Activated T-helper 17 cell treated with anti-CD3 and anti-CD28 coated beads, Interleukin-2, amount 50 U/mL, for 72 hours (primary cell): Measurements from ENCODE around the gene PLD1. TPM values are rescaled to one million over a fixed set of nuclear protein-coding genes. Genes with fewer than 3 reads are reported as not detected.

Experiments
- ATAC-seq: fragments of 150-1000 bp; cut with Tn5 transposase; replicated peaks from 2 replicates; pipeline ENCODE4 v1.10.0; 2021; ENCODE audit warnings: mild to moderate bottlenecking, moderate library complexity
- H3K27ac Mint-ChIP-seq: one replicate; pipeline ENCODE4 v1.8.0; 2022; ENCODE audit warnings: mixed read lengths
- H3K27me3 Mint-ChIP-seq: one replicate; pipeline ENCODE4 v1.8.0; 2022; ENCODE audit warnings: mixed read lengths
- H3K36me3 Mint-ChIP-seq: one replicate; pipeline ENCODE4 v1.8.0; 2022; ENCODE audit warnings: low read depth, mild to moderate bottlenecking, mixed read lengths
- H3K4me1 Mint-ChIP-seq: one replicate; pipeline ENCODE4 v1.8.0; 2022; ENCODE audit warnings: mixed read lengths
- H3K4me3 Mint-ChIP-seq: one replicate; pipeline ENCODE4 v1.8.0; 2022; ENCODE audit warnings: mild to moderate bottlenecking, mixed read lengths
- H3K9me3 Mint-ChIP-seq: one replicate; pipeline ENCODE4 v1.8.0; 2022; ENCODE audit warnings: mixed read lengths
- total RNA-seq, 2 donors: library from RNA; stranded (reverse); gene quantifications; one replicate each; pipeline ENCODE4 v1.2.3, GENCODE V29; 2022

The PLD1 gene
- total RNA-seq, 2 donors from 2014 or later: 2.5 to 10.6 TPM

GRCh38 chr3:171830518-171830875 is 20.2 kb upstream of the PLD1 start:
- H3K36me3 Mint-ChIP-seq: no peaks in the 10 kb centered on the region
- H3K27me3 Mint-ChIP-seq: no peaks in the 10 kb centered on the region
- H3K4me1 Mint-ChIP-seq: peaks cover 15% of the 10 kb centered on the region
- ATAC-seq: no peak
- H3K4me3 Mint-ChIP-seq: no peak overlapping the region
- H3K9me3 Mint-ChIP-seq: no peaks in the 10 kb centered on the region
- no peak overlapping the region for H3K27ac Mint-ChIP-seq

GRCh38 chr3:171829841-171830517 is 19.7 kb upstream of the PLD1 start:
- no peak overlapping the region for H3K4me3 Mint-ChIP-seq
- ATAC-seq: no peak
- H3K36me3 Mint-ChIP-seq: no peaks in the 10 kb centered on the region
- H3K27ac Mint-ChIP-seq: no peak overlapping the region
- no peaks in the 10 kb centered on the region for H3K9me3 Mint-ChIP-seq
- H3K4me1 Mint-ChIP-seq: peaks cover 15% of the 10 kb centered on the region
- H3K27me3 Mint-ChIP-seq: no peaks in the 10 kb centered on the region

GRCh38 chr3:171828902-171829770 is 18.9 kb upstream of the PLD1 start:
- no peak overlapping the region for H3K27ac Mint-ChIP-seq
- no peak for ATAC-seq
- peaks cover 15% of the 10 kb centered on the region for H3K4me1 Mint-ChIP-seq
- H3K9me3 Mint-ChIP-seq: no peaks in the 10 kb centered on the region
- H3K4me3 Mint-ChIP-seq: no peak overlapping the region
- no peaks in the 10 kb centered on the region for H3K27me3 Mint-ChIP-seq
- no peaks in the 10 kb centered on the region for H3K36me3 Mint-ChIP-seq

GRCh38 chr3:171827836-171828458 is 17.7 kb upstream of the PLD1 start:
- Mint-ChIP-seq H3K4me3 (peak overlapping the region; percentile 71), H3K27me3 (no peaks in the 10 kb centered on the region), H3K9me3 (no peaks in the 10 kb centered on the region), H3K4me1 (peaks cover 15% of the 10 kb centered on the region), H3K36me3 (no peaks in the 10 kb centered on the region), H3K27ac (peak overlapping the region; percentile 65)
- ATAC-seq: peak; percentile 94

- no peaks in the 10 kb centered on the region for H3K27me3 Mint-ChIP-seq
- no peak for ATAC-seq
- H3K4me1 Mint-ChIP-seq: peaks cover 15% of the 10 kb centered on the region
- H3K4me3 Mint-ChIP-seq: peak overlapping the region; percentile 71
- no peaks in the 10 kb centered on the region for H3K36me3 Mint-ChIP-seq
- H3K9me3 Mint-ChIP-seq: no peaks in the 10 kb centered on the region
- H3K27ac Mint-ChIP-seq: peak overlapping the region; percentile 65
Measured at GRCh38 chr3:171827385-171827784, 17.1 kb upstream of the PLD1 start.

GRCh38 chr3:171825222-171825828 is 15.0 kb upstream of the PLD1 start:
- no peak for ATAC-seq
- no peaks in the 10 kb centered on the region for H3K27me3 Mint-ChIP-seq
- no peaks in the 10 kb centered on the region for H3K9me3 Mint-ChIP-seq
- H3K4me3 Mint-ChIP-seq: no peak overlapping the region
- peaks cover 30% of the 10 kb centered on the region for H3K4me1 Mint-ChIP-seq
- no peaks in the 10 kb centered on the region for H3K36me3 Mint-ChIP-seq
- no peak overlapping the region for H3K27ac Mint-ChIP-seq

GRCh38 chr3:171824824-171825221 is 14.5 kb upstream of the PLD1 start:
- Mint-ChIP-seq H3K9me3 (no peaks in the 10 kb centered on the region), H3K36me3 (no peaks in the 10 kb centered on the region), H3K27me3 (no peaks in the 10 kb centered on the region), H3K27ac (no peak overlapping the region), H3K4me3 (no peak overlapping the region), H3K4me1 (peaks cover 30% of the 10 kb centered on the region)
- ATAC-seq: no peak

- Mint-ChIP-seq H3K4me1 (peaks cover 30% of the 10 kb centered on the region), H3K4me3 (no peak overlapping the region), H3K27me3 (no peaks in the 10 kb centered on the region), H3K27ac (no peak overlapping the region), H3K9me3 (no peaks in the 10 kb centered on the region), H3K36me3 (no peaks in the 10 kb centered on the region)
- no peak for ATAC-seq
Measured at GRCh38 chr3:171824116-171824515, 13.8 kb upstream of the PLD1 start.

GRCh38 chr3:171822431-171823106 is 12.3 kb upstream of the PLD1 start:
- H3K4me3 Mint-ChIP-seq: no peak overlapping the region
- H3K4me1 Mint-ChIP-seq: peaks cover 23% of the 10 kb centered on the region
- no peak for ATAC-seq
- H3K27ac Mint-ChIP-seq: peak overlapping the region; percentile 66
- H3K9me3 Mint-ChIP-seq: no peaks in the 10 kb centered on the region
- H3K36me3 Mint-ChIP-seq: no peaks in the 10 kb centered on the region
- H3K27me3 Mint-ChIP-seq: no peaks in the 10 kb centered on the region

- peak; percentile 78 for ATAC-seq
- Mint-ChIP-seq H3K27ac (peak overlapping the region; percentile 66), H3K36me3 (no peaks in the 10 kb centered on the region), H3K4me1 (peaks cover 18% of the 10 kb centered on the region), H3K27me3 (no peaks in the 10 kb centered on the region), H3K9me3 (no peaks in the 10 kb centered on the region), H3K4me3 (peak overlapping the region; percentile 20)
Measured at GRCh38 chr3:171821778-171822358, 11.6 kb upstream of the PLD1 start.

- Mint-ChIP-seq H3K27ac (no peak overlapping the region), H3K36me3 (no peaks in the 10 kb centered on the region)
- ATAC-seq: no peak
Measured at GRCh38 chr3:171821044-171821443, 10.8 kb upstream of the PLD1 start.

GRCh38 chr3:171817074-171817800 is 7.0 kb upstream of the PLD1 start:
- no peak for ATAC-seq
- Mint-ChIP-seq H3K9me3 (no peaks in the 10 kb centered on the region), H3K27ac (no peak overlapping the region), H3K36me3 (no peaks in the 10 kb centered on the region), H3K4me1 (peaks cover 28% of the 10 kb centered on the region), H3K4me3 (no peak overlapping the region), H3K27me3 (no peaks in the 10 kb centered on the region)

More at GRCh38 chr3:171821044-171821443, 10.8 kb upstream of the PLD1 start:
- Mint-ChIP-seq H3K9me3 (no peaks in the 10 kb centered on the region), H3K27me3 (no peaks in the 10 kb centered on the region), H3K4me1 (peaks cover 15% of the 10 kb centered on the region), H3K4me3 (no peak overlapping the region)

GRCh38 chr3:171815973-171816595 is 5.8 kb upstream of the PLD1 start:
- peaks cover 3% of the 10 kb centered on the region for H3K27me3 Mint-ChIP-seq
- H3K4me1 Mint-ChIP-seq: peaks cover 18% of the 10 kb centered on the region
- ATAC-seq: no peak
- H3K36me3 Mint-ChIP-seq: no peaks in the 10 kb centered on the region
- H3K4me3 Mint-ChIP-seq: no peak overlapping the region
- no peak overlapping the region for H3K27ac Mint-ChIP-seq
- H3K9me3 Mint-ChIP-seq: no peaks in the 10 kb centered on the region
